ENCODE results near the gene ERLEC1. TPM values are rescaled to one million over a fixed set of nuclear protein-coding genes. Genes with fewer than 3 reads are reported as not detected.

ERLEC1 gene
- polyA plus RNA-seq, 1 donor from 2014 or later, result 88.6 TPM

- H3K4me3 ChIP-seq (ENCODE audit: low read length), result peak overlapping the region; percentile 26
- H3F3A ChIP-seq (ENCODE audit: insufficient read depth, low read length, poor library complexity, severe bottlenecking), result no peaks in the 10 kb centered on the region
- no peaks in the 10 kb centered on the region for H3K27me3 ChIP-seq (ENCODE audit: insufficient read depth, low read depth, low read length)
- peak overlapping the region; percentile 25 for H3K4me2 ChIP-seq (ENCODE audit: low read length)
- no peaks in the 10 kb centered on the region for H3K9me2 ChIP-seq (ENCODE audit: insufficient read depth, low read length)
- peak; percentile 93 for TF ChIP-seq EP300 (conservative IDR thresholded peaks at IDR 0.05; ENCODE audit: poor library complexity, severe bottlenecking)
- no peak for TF ChIP-seq MXI1 (conservative IDR thresholded peaks at IDR 0.05; ENCODE audit: poor library complexity, severe bottlenecking)
- TF ChIP-seq REST (IDR thresholded peaks at IDR 0.05; ENCODE audit: borderline replicate concordance), result no peak
- TF ChIP-seq POLR2AphosphoS5 (IDR thresholded peaks at IDR 0.05), result peak; percentile 64
- TF ChIP-seq EZH2 (IDR thresholded peaks at IDR 0.05; ENCODE audit: borderline replicate concordance, insufficient read depth, low read length, poor library complexity, severe bottlenecking), result no peak
- no peak for TF ChIP-seq TAF1 (IDR thresholded peaks at IDR 0.05; ENCODE audit: low read depth)
- no peak for TF ChIP-seq RAD21 (conservative IDR thresholded peaks at IDR 0.05)
- H3K79me2 ChIP-seq (replicated peaks; ENCODE audit: insufficient read depth, low read length), result no peaks in the 10 kb centered on the region
- no peaks in the 10 kb centered on the region for H4K20me1 ChIP-seq (ENCODE audit: insufficient read depth)
- H3K27ac ChIP-seq (ENCODE audit: low read length), result peak overlapping the region; percentile 56
- H3K36me3 ChIP-seq (ENCODE audit: insufficient read depth, low read length), result peaks cover 3% of the 10 kb centered on the region
- H2AFZ ChIP-seq (ENCODE audit: low read depth, low read length), result no peak overlapping the region
- H3K9ac ChIP-seq (ENCODE audit: low read length), result no peak overlapping the region
- no peaks in the 10 kb centered on the region for H3K9me3 ChIP-seq (ENCODE audit: low read length)
Observed at GRCh38 chr2:53801547-53801946, 14.7 kb downstream of the ERLEC1 start.

- Histone ChIP-seq H3K9ac (ENCODE audit: low read length) (no peak overlapping the region), H3K4me3 (ENCODE audit: low read length) (no peak overlapping the region), H3K79me2 (replicated peaks; ENCODE audit: insufficient read depth, low read length) (no peaks in the 10 kb centered on the region), H2AFZ (ENCODE audit: low read depth, low read length) (no peak overlapping the region), H3K27ac (ENCODE audit: low read length) (peak overlapping the region; percentile 56), H3K27me3 (ENCODE audit: insufficient read depth, low read depth, low read length) (no peaks in the 10 kb centered on the region), H3K9me3 (ENCODE audit: low read length) (no peaks in the 10 kb centered on the region), H3K36me3 (ENCODE audit: insufficient read depth, low read length) (peaks cover 3% of the 10 kb centered on the region), H3F3A (ENCODE audit: insufficient read depth, low read length, poor library complexity, severe bottlenecking) (no peaks in the 10 kb centered on the region), H3K4me2 (ENCODE audit: low read length) (no peak overlapping the region), H3K9me2 (ENCODE audit: insufficient read depth, low read length) (no peaks in the 10 kb centered on the region), H4K20me1 (ENCODE audit: insufficient read depth) (no peaks in the 10 kb centered on the region)
- no peak for TF ChIP-seq MXI1 (conservative IDR thresholded peaks at IDR 0.05; ENCODE audit: poor library complexity, severe bottlenecking)
- TF ChIP-seq POLR2AphosphoS5 (IDR thresholded peaks at IDR 0.05), result no peak
Observed at GRCh38 chr2:53802617-53803151, 15.8 kb downstream of the ERLEC1 start.

- Histone ChIP-seq H3K9me3 (ENCODE audit: low read length) (no peaks in the 10 kb centered on the region), H3K4me3 (ENCODE audit: low read length) (no peak overlapping the region), H3K9ac (ENCODE audit: low read length) (no peak overlapping the region), H3K27ac (ENCODE audit: low read length) (no peak overlapping the region), H3K36me3 (ENCODE audit: insufficient read depth, low read length) (peaks cover 17% of the 10 kb centered on the region), H3K4me2 (ENCODE audit: low read length) (no peak overlapping the region), H3K79me2 (replicated peaks; ENCODE audit: insufficient read depth, low read length) (no peaks in the 10 kb centered on the region), H4K20me1 (ENCODE audit: insufficient read depth) (no peaks in the 10 kb centered on the region), H3K9me2 (ENCODE audit: insufficient read depth, low read length) (no peaks in the 10 kb centered on the region), H3K27me3 (ENCODE audit: insufficient read depth, low read depth, low read length) (no peaks in the 10 kb centered on the region), H3F3A (ENCODE audit: insufficient read depth, low read length, poor library complexity, severe bottlenecking) (no peaks in the 10 kb centered on the region), H2AFZ (ENCODE audit: low read depth, low read length) (no peak overlapping the region)
- no peak for TF ChIP-seq MXI1 (conservative IDR thresholded peaks at IDR 0.05; ENCODE audit: poor library complexity, severe bottlenecking)
- no peak for TF ChIP-seq POLR2AphosphoS5 (IDR thresholded peaks at IDR 0.05)
- no peak for TF ChIP-seq REST (IDR thresholded peaks at IDR 0.05; ENCODE audit: borderline replicate concordance)
- no peak for TF ChIP-seq EZH2 (IDR thresholded peaks at IDR 0.05; ENCODE audit: borderline replicate concordance, insufficient read depth, low read length, poor library complexity, severe bottlenecking)
- TF ChIP-seq SMC3 (conservative IDR thresholded peaks at IDR 0.05; ENCODE audit: poor library complexity), result no peak
- no peak for TF ChIP-seq EP300 (conservative IDR thresholded peaks at IDR 0.05; ENCODE audit: poor library complexity, severe bottlenecking)
- no peak for TF ChIP-seq TAF1 (IDR thresholded peaks at IDR 0.05; ENCODE audit: low read depth)
- TF ChIP-seq RAD21 (conservative IDR thresholded peaks at IDR 0.05), result no peak
- TF ChIP-seq CTCF (IDR thresholded peaks at IDR 0.05; ENCODE audit: poor library complexity, severe bottlenecking), result no peak
Observed at GRCh38 chr2:53811601-53812000, 24.8 kb downstream of the ERLEC1 start.

All from neural cell (in vitro differentiated cells).